KMS-11 (cell line): ENCODE results near the gene EVL.

Experiments used
- H2AFZ ChIP-seq: fragments of 200-600 bp; sonication (generic); 2 replicates; pipeline ENCODE4 v1.6.1; 2016; ENCODE audit warnings: antibody characterized with exemption, mixed run types, low read depth
- H3K27ac ChIP-seq: fragments of 200-600 bp; sonication (generic); 2 replicates; pipeline ENCODE4 v1.6.1; 2016; ENCODE audit warnings: mild to moderate bottlenecking, mixed run types
- H3K27me3 ChIP-seq: fragments of 200-600 bp; sonication (generic); 2 replicates; pipeline ENCODE4 v1.6.1; 2017; ENCODE audit warnings: mild to moderate bottlenecking, low read depth, mixed run types, moderate library complexity; ENCODE audit not compliant: insufficient read depth
- H3K36me3 ChIP-seq: fragments of 200-600 bp; sonication (generic); 2 replicates; pipeline ENCODE4 v1.6.1; 2017; ENCODE audit warnings: mild to moderate bottlenecking, mixed run types; ENCODE audit not compliant: insufficient read depth
- H3K4me1 ChIP-seq: fragments of 200-600 bp; sonication (generic); 2 replicates; pipeline ENCODE4 v1.6.1; 2016; ENCODE audit warnings: mild to moderate bottlenecking, low read depth, mixed run types; ENCODE audit not compliant: poor library complexity, severe bottlenecking
- H3K4me2 ChIP-seq: fragments of 200-600 bp; sonication (generic); 2 replicates; pipeline ENCODE4 v1.7.0; 2016; ENCODE audit warnings: mild to moderate bottlenecking, mixed run types
- H3K4me3 ChIP-seq: fragments of 200-600 bp; sonication (generic); IDR thresholded peaks from 2 replicates; pipeline ENCODE4 v1.6.1; 2017; ENCODE audit warnings: low read depth, low read length, mixed read lengths; ENCODE audit not compliant: insufficient read depth
- H3K79me2 ChIP-seq: fragments of 200-600 bp; sonication (generic); 2 replicates; pipeline ENCODE4 v1.6.1; 2016; ENCODE audit warnings: low read depth, mixed run types; ENCODE audit not compliant: insufficient read depth
- H3K9ac ChIP-seq: fragments of 200-600 bp; sonication (generic); 2 replicates; pipeline ENCODE4 v1.6.1; 2016; ENCODE audit warnings: mild to moderate bottlenecking, mixed run types
- H4K20me1 ChIP-seq: fragments of 200-600 bp; sonication (generic); 2 replicates; pipeline ENCODE4 v1.6.1; 2016; ENCODE audit warnings: mild to moderate bottlenecking, mixed run types; ENCODE audit not compliant: insufficient read depth
- TF ChIP-seq, protein P1 (sequence below): fragments of 200-600 bp; sonication (generic); conservative IDR thresholded peaks from 2 replicates; pipeline ENCODE4 v1.6.1; 2017; ENCODE audit warnings: low read depth, mild to moderate bottlenecking, antibody characterized with exemption, low read length, moderate library complexity, mixed read lengths

EVL gene

DNA sequence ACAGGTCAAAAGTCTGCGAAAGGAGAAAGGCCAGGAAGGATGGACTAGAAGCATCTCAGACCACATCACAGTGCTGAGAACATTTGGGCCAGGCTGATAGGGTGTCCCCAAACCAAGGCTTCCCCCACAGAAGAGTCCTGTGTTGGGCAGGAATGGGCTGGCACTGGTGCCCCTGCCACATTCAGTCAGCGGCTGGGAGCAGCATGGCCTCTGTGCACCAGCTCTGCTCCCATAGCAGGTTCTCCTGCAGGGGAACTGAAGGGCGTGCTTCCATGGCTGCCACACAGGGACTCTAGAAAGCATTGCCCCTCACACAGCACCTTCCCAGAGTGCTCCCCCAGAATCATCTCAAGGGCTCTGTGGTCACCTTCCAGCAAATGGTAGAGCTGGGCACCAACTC lies 17.5 kb downstream of the EVL start:
- Histone ChIP-seq H3K4me1 (no peaks in the 10 kb centered on the region), H3K4me2 (no peak overlapping the region)
- TF ChIP-seq, protein P1, sequence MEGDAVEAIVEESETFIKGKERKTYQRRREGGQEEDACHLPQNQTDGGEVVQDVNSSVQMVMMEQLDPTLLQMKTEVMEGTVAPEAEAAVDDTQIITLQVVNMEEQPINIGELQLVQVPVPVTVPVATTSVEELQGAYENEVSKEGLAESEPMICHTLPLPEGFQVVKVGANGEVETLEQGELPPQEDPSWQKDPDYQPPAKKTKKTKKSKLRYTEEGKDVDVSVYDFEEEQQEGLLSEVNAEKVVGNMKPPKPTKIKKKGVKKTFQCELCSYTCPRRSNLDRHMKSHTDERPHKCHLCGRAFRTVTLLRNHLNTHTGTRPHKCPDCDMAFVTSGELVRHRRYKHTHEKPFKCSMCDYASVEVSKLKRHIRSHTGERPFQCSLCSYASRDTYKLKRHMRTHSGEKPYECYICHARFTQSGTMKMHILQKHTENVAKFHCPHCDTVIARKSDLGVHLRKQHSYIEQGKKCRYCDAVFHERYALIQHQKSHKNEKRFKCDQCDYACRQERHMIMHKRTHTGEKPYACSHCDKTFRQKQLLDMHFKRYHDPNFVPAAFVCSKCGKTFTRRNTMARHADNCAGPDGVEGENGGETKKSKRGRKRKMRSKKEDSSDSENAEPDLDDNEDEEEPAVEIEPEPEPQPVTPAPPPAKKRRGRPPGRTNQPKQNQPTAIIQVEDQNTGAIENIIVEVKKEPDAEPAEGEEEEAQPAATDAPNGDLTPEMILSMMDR, result no peak

DNA sequence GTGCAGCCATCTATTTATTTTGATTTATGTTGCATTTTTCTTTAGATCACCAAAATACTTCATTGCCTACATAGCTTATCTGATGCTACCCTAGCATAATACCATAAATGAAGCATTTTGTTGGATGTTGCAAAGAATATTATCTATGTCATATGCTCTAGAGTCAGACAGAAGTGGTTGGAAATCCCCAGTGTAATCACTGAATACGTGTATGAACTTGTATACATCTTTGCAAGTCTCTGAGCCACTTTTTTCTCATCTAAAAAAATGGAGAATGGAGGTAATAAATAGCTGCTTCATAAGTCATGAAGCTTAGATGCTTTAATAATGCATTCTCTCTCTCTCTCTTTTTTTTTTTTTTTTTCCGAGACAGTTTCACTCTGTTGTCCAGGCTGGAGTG lies 18.5 kb downstream of the EVL start:
- Histone ChIP-seq H3K9ac (no peak overlapping the region), H2AFZ (no peak overlapping the region), H3K27me3 (no peaks in the 10 kb centered on the region), H3K4me2 (no peak overlapping the region), H3K4me3 (no peak overlapping the region), H4K20me1 (no peaks in the 10 kb centered on the region), H3K27ac (no peak overlapping the region), H3K4me1 (no peaks in the 10 kb centered on the region), H3K79me2 (no peaks in the 10 kb centered on the region), H3K36me3 (no peaks in the 10 kb centered on the region)
- TF ChIP-seq, protein P1, result no peak

More for the DNA sequence above, 17.5 kb downstream of the EVL start:
- Histone ChIP-seq H4K20me1 (no peaks in the 10 kb centered on the region), H3K4me3 (no peak overlapping the region), H3K9ac (no peak overlapping the region), H3K79me2 (no peaks in the 10 kb centered on the region), H2AFZ (no peak overlapping the region), H3K36me3 (no peaks in the 10 kb centered on the region), H3K27me3 (no peaks in the 10 kb centered on the region), H3K27ac (no peak overlapping the region)

DNA sequence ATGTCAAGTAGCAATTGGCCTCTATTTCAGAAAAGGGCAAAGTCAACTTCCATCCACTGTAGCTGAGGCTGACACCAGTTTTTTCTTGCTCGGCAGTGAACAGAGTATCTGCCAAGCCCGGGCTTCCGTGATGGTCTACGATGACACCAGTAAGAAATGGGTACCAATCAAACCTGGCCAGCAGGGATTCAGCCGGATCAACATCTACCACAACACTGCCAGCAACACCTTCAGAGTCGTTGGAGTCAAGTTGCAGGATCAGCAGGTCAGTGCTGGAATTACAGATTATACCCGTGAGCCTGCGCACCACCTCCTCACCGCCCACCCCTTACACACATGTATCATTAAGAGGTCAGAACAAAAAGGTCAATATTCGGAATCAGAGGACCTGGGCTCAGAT lies 19.4 kb downstream of the EVL start:
- TF ChIP-seq, protein P1, result no peak
- Histone ChIP-seq H3K36me3 (no peaks in the 10 kb centered on the region), H3K27ac (no peak overlapping the region), H2AFZ (no peak overlapping the region), H3K4me1 (no peaks in the 10 kb centered on the region), H3K9ac (no peak overlapping the region), H3K4me2 (no peak overlapping the region), H3K79me2 (no peaks in the 10 kb centered on the region), H3K27me3 (no peaks in the 10 kb centered on the region), H4K20me1 (no peaks in the 10 kb centered on the region), H3K4me3 (no peak overlapping the region)

DNA sequence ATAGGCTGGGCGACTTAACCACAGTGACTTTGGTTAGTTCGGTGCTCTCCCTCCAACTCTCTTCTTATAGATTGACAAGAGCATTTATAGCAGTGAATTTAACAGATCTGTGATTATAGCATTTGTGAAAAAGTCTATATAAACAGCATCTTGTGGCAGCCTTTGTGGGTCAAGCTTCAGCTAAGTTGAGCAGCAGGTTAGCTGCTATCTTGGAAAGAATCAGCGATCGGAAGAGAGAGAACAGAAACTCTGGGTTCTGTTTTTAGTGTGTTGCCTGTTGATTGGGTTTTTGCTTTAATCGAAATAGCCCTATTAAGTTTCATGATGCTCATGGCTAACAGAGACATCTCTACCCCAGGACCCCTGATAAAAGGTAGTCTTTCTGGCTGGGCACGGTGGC lies 20.2 kb downstream of the EVL start:
- no peaks in the 10 kb centered on the region for H3K4me1 ChIP-seq
- H3K27ac ChIP-seq, result no peak overlapping the region
- no peak overlapping the region for H2AFZ ChIP-seq
- no peaks in the 10 kb centered on the region for H4K20me1 ChIP-seq
- no peak overlapping the region for H3K4me3 ChIP-seq
- H3K27me3 ChIP-seq, result no peaks in the 10 kb centered on the region
- no peaks in the 10 kb centered on the region for H3K36me3 ChIP-seq
- TF ChIP-seq, protein P1, result no peak
- H3K79me2 ChIP-seq, result no peaks in the 10 kb centered on the region
- no peak overlapping the region for H3K4me2 ChIP-seq
- H3K9ac ChIP-seq, result no peak overlapping the region
